ENCODE measurements around the gene ARHGAP44.

Gene ARHGAP44

GRCh38 chr17:12959441-12959840 is 170.1 kb downstream of the ARHGAP44 start:
- Histone ChIP-seq H3K27ac (replicated peaks) (no peak overlapping the region), H3K4me3 (replicated peaks; ENCODE audit: insufficient read depth, low read length) (no peak overlapping the region), H3K27me3 (ENCODE audit: insufficient read depth, poor library complexity, severe bottlenecking) (no peaks in the 10 kb centered on the region)
- DNase-seq (ENCODE audit: low read depth in 1 of 2, low spot score in 1 of 2) = no peak
- TF ChIP-seq POLR2AphosphoS5 (IDR thresholded peaks at IDR 0.05; ENCODE audit: low read depth) = no peak
- TF ChIP-seq GABPA (IDR thresholded peaks at IDR 0.05; ENCODE audit: low read depth) = no peak
- TF ChIP-seq REST (IDR thresholded peaks at IDR 0.05; ENCODE audit: insufficient replicate concordance, low read depth) = no peak
- no peak for TF ChIP-seq CTCF (IDR thresholded peaks at IDR 0.05; ENCODE audit: insufficient read depth, low read length)
- no peak for TF ChIP-seq SPI1 (IDR thresholded peaks at IDR 0.05; ENCODE audit: borderline replicate concordance, low read depth)

GRCh38 chr17:12961655-12962054 is 172.4 kb downstream of the ARHGAP44 start:
- no peak overlapping the region for H3K4me3 ChIP-seq (replicated peaks; ENCODE audit: insufficient read depth, low read length)
- no peaks in the 10 kb centered on the region for H3K27me3 ChIP-seq (ENCODE audit: insufficient read depth, poor library complexity, severe bottlenecking)
- TF ChIP-seq GABPA (IDR thresholded peaks at IDR 0.05; ENCODE audit: low read depth) = no peak
- no peak for TF ChIP-seq CTCF (IDR thresholded peaks at IDR 0.05; ENCODE audit: insufficient read depth, low read length)
- TF ChIP-seq REST (IDR thresholded peaks at IDR 0.05; ENCODE audit: insufficient replicate concordance, low read depth) = no peak
- no peak for TF ChIP-seq SPI1 (IDR thresholded peaks at IDR 0.05; ENCODE audit: borderline replicate concordance, low read depth)
- TF ChIP-seq POLR2AphosphoS5 (IDR thresholded peaks at IDR 0.05; ENCODE audit: low read depth) = no peak
- H3K27ac ChIP-seq (replicated peaks) = no peak overlapping the region
- DNase-seq (ENCODE audit: low read depth in 1 of 2, low spot score in 1 of 2) = no peak

GRCh38 chr17:12963505-12963904 is 174.2 kb downstream of the ARHGAP44 start:
- H3K27me3 ChIP-seq (ENCODE audit: insufficient read depth, poor library complexity, severe bottlenecking) = no peaks in the 10 kb centered on the region
- no peak overlapping the region for H3K27ac ChIP-seq (replicated peaks)
- TF ChIP-seq REST (IDR thresholded peaks at IDR 0.05; ENCODE audit: insufficient replicate concordance, low read depth) (no peak), SPI1 (IDR thresholded peaks at IDR 0.05; ENCODE audit: borderline replicate concordance, low read depth) (no peak), POLR2AphosphoS5 (IDR thresholded peaks at IDR 0.05; ENCODE audit: low read depth) (no peak), CTCF (IDR thresholded peaks at IDR 0.05; ENCODE audit: insufficient read depth, low read length) (no peak), GABPA (IDR thresholded peaks at IDR 0.05; ENCODE audit: low read depth) (no peak)
- H3K4me3 ChIP-seq (replicated peaks; ENCODE audit: insufficient read depth, low read length) = no peak overlapping the region
- DNase-seq (ENCODE audit: low read depth in 1 of 2, low spot score in 1 of 2) = no peak
